HepG2 (cell line): ENCODE data around the gene SH3BP2. TPM values are rescaled to one million over a fixed set of nuclear protein-coding genes. Genes with fewer than 3 reads are reported as not detected.
A peak's percentile ranks its signal among the peaks of the same experiment; 100 is the strongest.

Source experiments
- ATAC-seq: fragments of 200-7000 bp; cut with Tn5 transposase; 3 replicates; pipeline ENCODE4 v1.9.1; 2020; ENCODE audit warnings: mild to moderate bottlenecking, moderate library complexity
- BruUV-seq: library from RNA; stranded (reverse); fragments of 400-500 nt; replicated peaks from 2 replicates; lab custom pipeline; 2021; lab: Mats Ljungman, UMichigan
- CTCF ChIA-PET: fragments of 300-600 bp; formaldehyde crosslinking; extraction: SDS; loops from one replicate; lab custom pipeline; 2021; ENCODE audit warnings: low total read pairs, inconsistent platforms, low intra/inter-chr PET ratio; lab: Yijun Ruan, JAX
- POLR2A ChIA-PET: fragments of 350-600 bp; sonication (Branson Sonifier 250); formaldehyde crosslinking; loops from one replicate; lab custom pipeline; 2020; ENCODE audit warnings: antibody characterized with exemption, inconsistent platforms; lab: Yijun Ruan, JAX
- DNase-seq: peaks from one replicate; pipeline ENCODE4 v3.0.0-alpha.2; 2015; ENCODE audit warnings: low spot score
- FAIRE-seq: peaks from 3 replicates; lab custom pipeline; 2011; peaks lifted over from hg19 to GRCh38; lab: Jason Lieb, UNC
- H2AFZ ChIP-seq: one replicate; pipeline ENCODE4 v1.6.1; 2011; ENCODE audit warnings: low read length, inconsistent platforms
- H3K27ac ChIP-seq: fragments of 300-600 bp; 3 replicates; pipeline ENCODE4 v1.8.0; 2011; ENCODE audit warnings: mixed run types, mild to moderate bottlenecking, mixed read lengths, low read length, inconsistent platforms; ENCODE audit not compliant: insufficient read depth; ENCODE audit errors: extremely low read length
- H3K27me3 ChIP-seq, 2 experiments: fragments of 200-600 bp in 1 of 2; 2 replicates in 1 of 2; 3 replicates in 1 of 2; pipeline versions ENCODE4 v1.6.0 to v1.8.0; 2011; ENCODE audit warnings: low read length in 2 of 2, mild to moderate bottlenecking in 2 of 2, moderate library complexity in 2 of 2, inconsistent platforms in 1 of 2; ENCODE audit not compliant: insufficient read depth in 2 of 2, control insufficient read depth in 1 of 2
- H3K36me3 ChIP-seq, 2 experiments: fragments of 200-600 bp in 1 of 2; replicated peaks in 1 of 2; 2 replicates in 1 of 2; 3 replicates in 1 of 2; pipeline versions ENCODE4 v1.5.1 to v1.8.0; 2011; ENCODE audit warnings: low read length in 2 of 2, inconsistent platforms in 1 of 2; ENCODE audit not compliant: insufficient read depth in 2 of 2, control insufficient read depth in 1 of 2
- H3K4me1 ChIP-seq: 2 replicates; pipeline ENCODE4 v1.5.1; 2012; ENCODE audit warnings: low read length, inconsistent platforms; ENCODE audit not compliant: insufficient read depth
- H3K4me2 ChIP-seq: 2 replicates; pipeline ENCODE4 v1.6.0; 2011; ENCODE audit warnings: low read depth, low read length, inconsistent platforms
- H3K4me3 ChIP-seq, 3 experiments: fragments of 200-600 bp in 1 of 3; sonication (generic), shearing (Covaris generic) in 1 of 3; replicated peaks in 1 of 3; 2 replicates each; pipeline ENCODE4 v1.5.1; 2011 to 2016; ENCODE audit warnings: low read length in 3 of 3, inconsistent platforms in 2 of 3, low read depth in 2 of 3, mild to moderate bottlenecking in 2 of 3, control low read depth in 1 of 3, mixed read lengths in 1 of 3; ENCODE audit not compliant: insufficient read depth in 1 of 3
- H3K79me2 ChIP-seq: one replicate; pipeline ENCODE4 v1.6.1; 2011; ENCODE audit warnings: low read length, inconsistent platforms; ENCODE audit not compliant: insufficient read depth
- H3K9ac ChIP-seq: 2 replicates; pipeline ENCODE4 v1.6.0; 2011; ENCODE audit warnings: mild to moderate bottlenecking, low read depth, low read length, inconsistent platforms; ENCODE audit not compliant: insufficient read depth
- H3K9me3 ChIP-seq: 2 replicates; pipeline ENCODE4 v1.5.1; 2012; ENCODE audit warnings: mild to moderate bottlenecking, low read length
- H4K20me1 ChIP-seq: 2 replicates; pipeline ENCODE4 v1.6.0; 2011; ENCODE audit warnings: inconsistent platforms, mild to moderate bottlenecking, low read length, moderate library complexity; ENCODE audit not compliant: insufficient read depth
- FOXA3 ChIP-seq: IDR thresholded peaks from 2 replicates; pipeline ENCODE4 v1.6.1; 2016; ENCODE audit warnings: missing genetic modification reagents, missing compliant biosample characterization
- GABPA ChIP-seq, 2 experiments: IDR thresholded peaks; 2 replicates each; pipeline ENCODE4 v1.6.1; 2011 to 2016; ENCODE audit warnings: low read depth in 2 of 2, low read length in 1 of 2, missing biosample characterization in 1 of 2, missing genetic modification characterization in 1 of 2
- JUN ChIP-seq: sonication (generic); formaldehyde crosslinking; IDR thresholded peaks from 2 replicates; pipeline ENCODE4 v1.4.0; 2020; ENCODE audit warnings: mild to moderate bottlenecking, missing genetic modification reagents
- MXD1 ChIP-seq: sonication (generic); formaldehyde crosslinking; IDR thresholded peaks from 2 replicates; pipeline ENCODE4 v1.4.0; 2020; ENCODE audit warnings: mild to moderate bottlenecking, missing genetic modification reagents
- NCOA1 ChIP-seq: sonication (generic); formaldehyde crosslinking; IDR thresholded peaks from 2 replicates; pipeline ENCODE4 v1.9.0; 2021; ENCODE audit warnings: missing genetic modification reagents
- RBM39 ChIP-seq: fragments of 200-400 bp; formaldehyde crosslinking; IDR thresholded peaks from one replicate; pipeline ENCODE4 v1.6.1; 2018; ENCODE audit warnings: antibody characterized with exemption, mild to moderate bottlenecking, low read depth, low read length; ENCODE audit not compliant: poor library complexity, severe bottlenecking
- SIX1 ChIP-seq: sonication (generic); formaldehyde crosslinking; IDR thresholded peaks from 2 replicates; pipeline ENCODE4 v1.4.0; 2020; ENCODE audit warnings: missing genetic modification reagents, borderline replicate concordance
- ZBTB39 ChIP-seq: sonication (generic); formaldehyde crosslinking; IDR thresholded peaks from 2 replicates; pipeline ENCODE4 v1.5.0; 2020; ENCODE audit warnings: missing genetic modification reagents
- ZMYM3 ChIP-seq: sonication (generic); formaldehyde crosslinking; IDR thresholded peaks from 2 replicates; pipeline ENCODE4 v1.5.1; 2020; ENCODE audit warnings: mild to moderate bottlenecking, missing genetic modification reagents
- ZNF564 ChIP-seq: sonication (generic); formaldehyde crosslinking; IDR thresholded peaks from 2 replicates; pipeline ENCODE4 v1.8.1; 2023; ENCODE audit warnings: mild to moderate bottlenecking, missing genetic modification reagents
- ZNF652 ChIP-seq: IDR thresholded peaks from 2 replicates; pipeline ENCODE4 v1.6.1; 2016; ENCODE audit warnings: low read depth, borderline replicate concordance
- ZNF687 ChIP-seq: sonication (generic); formaldehyde crosslinking; IDR thresholded peaks from 2 replicates; pipeline ENCODE4 v1.5.1; 2020; ENCODE audit warnings: mild to moderate bottlenecking, missing genetic modification reagents, moderate library complexity
- ZNF691 ChIP-seq: sonication (generic); formaldehyde crosslinking; IDR thresholded peaks from 2 replicates; pipeline ENCODE4 v1.4.0; 2020; ENCODE audit warnings: missing genetic modification reagents, low read depth, mild to moderate bottlenecking, borderline replicate concordance
- WGBS: methylation state at CpG from one replicate; pipeline ENCODE4 v1.1.6; 2017; ENCODE audit warnings: low lambda C conversion rate; 5-methylcytosine and 5-hydroxymethylcytosine counted together
- in situ Hi-C: cut with HindIII; loops from 2 replicates; pipeline ENCODE4 v1.10.0; 2017; ENCODE audit warnings: low pct_unique_long_range_greater_than_20kb; ENCODE audit not compliant: extremely low pct_ligation_motif_present
- intact Hi-C: fragments of 100-400 bp; cut with micrococcal nuclease; formaldehyde crosslinking; loops from one replicate; pipeline ENCODE4 v1.10.0; 2022; ENCODE audit not compliant: unreplicated experiment
- polyA plus RNA-seq, 8 experiments: library from polyadenylated mRNA; depleted of rRNA in 3 of 8; stranded (reverse) in 7 of 8; unstranded in 1 of 8; fragments of >200 nt; fragmentation: Illumina TruSeq in 4 of 8; extraction: Trizol in 4 of 8; gene quantifications; 2 replicates each; pipeline versions ENCODE4 v1.2.1 to v1.2.3, GENCODE V29; 2011 to 2016; ENCODE audit warnings: low read depth in 4 of 8, missing spikeins in 1 of 8, mixed read lengths in 1 of 8; ENCODE audit not compliant: insufficient read depth in 1 of 8
- total RNA-seq, 5 experiments: library from RNA; depleted of rRNA; stranded (reverse); fragments of >200 nt; fragmentation: Illumina TruSeq; extraction: Trizol; gene quantifications; 2 replicates each; pipeline ENCODE4 v1.2.3, GENCODE V29; 2016; ENCODE audit warnings: low read depth in 1 of 5

SH3BP2 gene
- total and polyA plus RNA-seq, 2 of the 13 experiments (the other 11 are each of a cell fraction or from before 2014, with no cell fraction given), result 16.9 to 34.5 TPM

GRCh38 chr4:2791518-2792395, 1.1 kb upstream of the SH3BP2 start (continued):
- TF ChIP-seq FOXA3 (CRISPR knock-in tag) (no peak), JUN (CRISPR knock-in tag) (0 out of 2 replicates have a peak, but pooled peaks have one; percentile 21), ZNF652 (CRISPR knock-in tag) (peak; percentile 81), ZMYM3 (CRISPR knock-in tag) (0 out of 2 replicates have a peak, but pooled peaks have one; percentile 18), RBM39 (peak; percentile 24)

- H3K9me3 ChIP-seq, result no peaks in the 10 kb centered on the region
- ATAC-seq, result no peak; the same call in 2 of the 3 replicates
- peaks cover 35% of the 10 kb centered on the region for H3K79me2 ChIP-seq
- peaks cover 1 to 11% of the 10 kb centered on the region in 2 experiments; a peak in 2 of 5 replicates for H3K36me3 ChIP-seq
- no peak overlapping the region for H2AFZ ChIP-seq
- no peak for FAIRE-seq
- H3K9ac ChIP-seq, result peak overlapping the region; percentile 61
- H3K27ac ChIP-seq, result peak overlapping the region; percentile 67
- H3K27me3 ChIP-seq, result no peaks in the 10 kb centered on the region
- H3K4me3 ChIP-seq, result peak overlapping the region; percentile 33 to 73 (median 52); a peak in 5 of 6 replicates
- 10% methylated on average over 2 of the region's 8 CpGs for WGBS
- intact Hi-C loops (loop anchor here (5.0 kb wide), 1 partner anchor 50 kb away; the partner anchor contains the start of gene ADD1), in situ Hi-C loops (loop anchor here (5.0 kb wide), 1 partner anchor 35 kb away; the partner anchor contains the start of gene TNIP2)
- ChIA-PET POLR2A (interaction anchor here (0.8 to 5.7 kb wide), 8 partner anchors 9 to 256 kb away, joined by 3 to 65 read pairs (median 6); partner anchors contain the start of genes FAM193A, GRK4 and TNIP2), CTCF (no interaction called here)
- H3K4me1 ChIP-seq, result peaks cover 93% of the 10 kb centered on the region
- TSS peak; percentile 67 for BruUV-seq
- peak overlapping the region; percentile 88 for H3K4me2 ChIP-seq
- no peak for DNase-seq
- H4K20me1 ChIP-seq, result no peaks in the 10 kb centered on the region
- TF ChIP-seq GABPA (IDR thresholded peaks at IDR 0.05; ENCODE audit: low read depth, low read length) (no peak), GABPA (CRISPR knock-in tag; IDR thresholded peaks at IDR 0.05; ENCODE audit: low read depth) (no peak), ZNF687 (CRISPR knock-in tag) (no peak), ZBTB39 (CRISPR knock-in tag) (0 out of 2 replicates have a peak, but pooled peaks have one; percentile 37), SIX1 (CRISPR knock-in tag) (no peak), MXD1 (CRISPR knock-in tag) (peak; percentile 14; the same call in 1 of the 2 replicates), ZNF564 (CRISPR knock-in tag) (no peak), ZNF691 (CRISPR knock-in tag) (no peak), NCOA1 (CRISPR knock-in tag) (0 out of 2 replicates have a peak, but pooled peaks have one; percentile 15)
Observed at GRCh38 chr4:2792396-2792710, 532 bp upstream of the SH3BP2 start.
